ENCODE measurements around the gene CCDC63. TPM values are rescaled to one million over a fixed set of nuclear protein-coding genes. Genes with fewer than 3 reads are reported as not detected.
"Not testable (repeated sequence)": the region's sequence is repeated elsewhere in the genome, so short reads cannot be mapped to it uniquely, and the experiment has no call there.

CCDC63 gene
- total RNA-seq, 2 donors from 2014 or later, result 0.95 to 3.1 TPM

DNA sequence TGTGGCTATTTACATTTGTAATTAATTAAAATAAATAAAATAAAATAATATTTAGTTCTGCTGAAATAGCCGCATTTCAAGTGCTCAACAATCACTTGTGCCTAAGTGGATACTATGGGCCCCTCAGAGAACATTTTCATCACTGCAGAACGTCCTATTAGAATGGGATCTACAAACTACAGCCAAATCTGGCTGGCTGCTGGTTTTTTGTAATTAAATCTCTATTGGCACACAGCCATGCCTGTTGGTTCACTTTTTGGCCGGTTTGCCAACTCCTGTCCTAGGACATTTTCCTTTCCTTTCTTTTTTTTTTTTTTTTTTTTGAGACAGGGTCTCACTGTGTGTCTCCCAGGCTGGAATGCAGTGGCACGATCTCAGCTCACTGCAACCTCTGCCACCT is 9.8 kb downstream of the CCDC63 start:
- Mint-ChIP-seq H3K36me3 (ENCODE audit: low read depth) (peaks cover 2% of the 10 kb centered on the region), H3K4me3 (no peak overlapping the region), H3K4me1 (peaks cover 13% of the 10 kb centered on the region), H3K27me3 (ENCODE audit: insufficient read depth) (peaks cover 2% of the 10 kb centered on the region), H3K9me3 (peaks cover 20% of the 10 kb centered on the region), H3K27ac (no peak overlapping the region)
- no peak for DNase-seq
- Histone ChIP-seq H3K4me1 (ENCODE audit: control insufficient read depth, insufficient read depth, low read length) (peaks cover 3% of the 10 kb centered on the region), H3K9ac (ENCODE audit: extremely low read depth, low read length, poor library complexity, severe bottlenecking) (no peak overlapping the region), H3K4me3 (ENCODE audit: low read length) (no peak overlapping the region), H3K9me3 (ENCODE audit: control insufficient read depth, low read length) (no peaks in the 10 kb centered on the region), H3K27me3 (ENCODE audit: control insufficient read depth, insufficient read depth, low read length, poor library complexity, severe bottlenecking) (no peaks in the 10 kb centered on the region), H3K36me3 (ENCODE audit: control insufficient read depth, insufficient read depth, low read length) (no peaks in the 10 kb centered on the region), H3K27ac (ENCODE audit: low read depth, low read length) (no peak overlapping the region)
- TF ChIP-seq, protein P1, sequence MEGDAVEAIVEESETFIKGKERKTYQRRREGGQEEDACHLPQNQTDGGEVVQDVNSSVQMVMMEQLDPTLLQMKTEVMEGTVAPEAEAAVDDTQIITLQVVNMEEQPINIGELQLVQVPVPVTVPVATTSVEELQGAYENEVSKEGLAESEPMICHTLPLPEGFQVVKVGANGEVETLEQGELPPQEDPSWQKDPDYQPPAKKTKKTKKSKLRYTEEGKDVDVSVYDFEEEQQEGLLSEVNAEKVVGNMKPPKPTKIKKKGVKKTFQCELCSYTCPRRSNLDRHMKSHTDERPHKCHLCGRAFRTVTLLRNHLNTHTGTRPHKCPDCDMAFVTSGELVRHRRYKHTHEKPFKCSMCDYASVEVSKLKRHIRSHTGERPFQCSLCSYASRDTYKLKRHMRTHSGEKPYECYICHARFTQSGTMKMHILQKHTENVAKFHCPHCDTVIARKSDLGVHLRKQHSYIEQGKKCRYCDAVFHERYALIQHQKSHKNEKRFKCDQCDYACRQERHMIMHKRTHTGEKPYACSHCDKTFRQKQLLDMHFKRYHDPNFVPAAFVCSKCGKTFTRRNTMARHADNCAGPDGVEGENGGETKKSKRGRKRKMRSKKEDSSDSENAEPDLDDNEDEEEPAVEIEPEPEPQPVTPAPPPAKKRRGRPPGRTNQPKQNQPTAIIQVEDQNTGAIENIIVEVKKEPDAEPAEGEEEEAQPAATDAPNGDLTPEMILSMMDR (conservative IDR thresholded peaks at IDR 0.05), result no peak
- WGBS, 2 experiments (ENCODE audit: insufficient coverage in 1 of 2, insufficient read length in 1 of 2), result 95 to 96% methylated on average over 3 to 4 of the region's 4 CpGs

DNA sequence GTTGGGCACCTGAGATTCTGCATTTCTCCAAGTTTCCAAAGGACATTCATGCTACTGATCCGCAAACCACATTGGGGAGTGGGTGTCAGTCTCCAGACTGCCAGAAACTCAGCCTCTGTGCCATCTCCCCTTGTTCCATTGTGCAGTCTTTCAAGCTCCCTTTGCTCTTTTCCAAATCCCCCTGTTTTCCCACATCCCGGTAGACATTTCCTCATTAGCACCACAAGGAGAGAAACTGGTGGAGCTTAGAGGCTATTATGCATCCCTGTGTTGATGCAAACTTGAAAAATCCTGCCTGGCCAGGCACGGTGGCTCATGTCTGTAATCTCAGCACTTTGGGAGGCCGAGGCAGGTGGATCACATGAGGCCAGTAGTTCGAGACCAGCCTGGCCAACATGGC is 10.7 kb downstream of the CCDC63 start:
- H3K4me1 ChIP-seq (ENCODE audit: control insufficient read depth, insufficient read depth, low read length), result peaks cover 3% of the 10 kb centered on the region
- DNase-seq, result peak; percentile 61
- no peak overlapping the region for H3K4me3 Mint-ChIP-seq
- no peaks in the 10 kb centered on the region for H3K36me3 ChIP-seq (ENCODE audit: control insufficient read depth, insufficient read depth, low read length)
- no peaks in the 10 kb centered on the region for H3K27me3 ChIP-seq (ENCODE audit: control insufficient read depth, insufficient read depth, low read length, poor library complexity, severe bottlenecking)
- H3K27ac ChIP-seq (ENCODE audit: low read depth, low read length), result no peak overlapping the region
- H3K27me3 Mint-ChIP-seq (ENCODE audit: insufficient read depth), result no peaks in the 10 kb centered on the region
- peaks cover 17% of the 10 kb centered on the region for H3K4me1 Mint-ChIP-seq
- H3K9me3 Mint-ChIP-seq, result peaks cover 20% of the 10 kb centered on the region
- H3K27ac Mint-ChIP-seq, result peak overlapping the region; percentile 53
- no peak overlapping the region for H3K4me3 ChIP-seq (ENCODE audit: low read length)
- H3K9ac ChIP-seq (ENCODE audit: extremely low read depth, low read length, poor library complexity, severe bottlenecking), result no peak overlapping the region
- no peaks in the 10 kb centered on the region for H3K9me3 ChIP-seq (ENCODE audit: control insufficient read depth, low read length)
- H3K36me3 Mint-ChIP-seq (ENCODE audit: low read depth), result peaks cover 2% of the 10 kb centered on the region
- 69 to 76% methylated on average over 5 of the region's 5 CpGs for WGBS, 2 experiments (ENCODE audit: insufficient coverage in 1 of 2, insufficient read length in 1 of 2)
- TF ChIP-seq, protein P1 (conservative IDR thresholded peaks at IDR 0.05), result no peak

DNA sequence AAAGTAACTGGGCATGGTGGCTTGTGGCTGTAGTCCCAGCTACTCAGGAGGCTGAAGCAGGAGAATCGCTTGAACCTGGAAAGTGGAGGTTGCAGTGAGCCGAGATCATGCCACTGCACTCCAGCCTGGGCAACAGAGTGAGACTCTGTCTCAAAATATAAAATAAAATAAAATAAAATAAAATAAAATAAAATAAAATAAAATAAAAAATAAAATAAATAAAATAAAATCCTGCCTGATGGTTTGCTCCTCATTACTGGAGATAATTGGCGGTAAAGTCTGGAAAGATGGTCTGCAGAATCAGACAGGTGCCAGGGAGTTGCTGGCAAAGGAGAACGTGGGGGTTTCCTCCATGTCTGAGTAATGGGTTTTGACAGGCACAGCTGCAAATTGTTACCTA is 11.2 kb downstream of the CCDC63 start:
- H3K9ac ChIP-seq (ENCODE audit: extremely low read depth, low read length, poor library complexity, severe bottlenecking); H3K4me3 Mint-ChIP-seq; H3K4me3 ChIP-seq (ENCODE audit: low read length); H3K27me3 Mint-ChIP-seq (ENCODE audit: insufficient read depth); DNase-seq; H3K36me3 Mint-ChIP-seq (ENCODE audit: low read depth); H3K9me3 ChIP-seq (ENCODE audit: control insufficient read depth, low read length); H3K4me1 ChIP-seq (ENCODE audit: control insufficient read depth, insufficient read depth, low read length); H3K27me3 ChIP-seq (ENCODE audit: control insufficient read depth, insufficient read depth, low read length, poor library complexity, severe bottlenecking); H3K27ac Mint-ChIP-seq; H3K27ac ChIP-seq (ENCODE audit: low read depth, low read length); H3K36me3 ChIP-seq (ENCODE audit: control insufficient read depth, insufficient read depth, low read length): not testable (repeated sequence)
- peaks cover 20% of the 10 kb centered on the region for H3K9me3 Mint-ChIP-seq
- peaks cover 17% of the 10 kb centered on the region for H3K4me1 Mint-ChIP-seq
- 90 to 91% methylated on average over 2 to 4 of the region's 4 CpGs for WGBS, 2 experiments (ENCODE audit: insufficient coverage in 1 of 2, insufficient read length in 1 of 2)

DNA sequence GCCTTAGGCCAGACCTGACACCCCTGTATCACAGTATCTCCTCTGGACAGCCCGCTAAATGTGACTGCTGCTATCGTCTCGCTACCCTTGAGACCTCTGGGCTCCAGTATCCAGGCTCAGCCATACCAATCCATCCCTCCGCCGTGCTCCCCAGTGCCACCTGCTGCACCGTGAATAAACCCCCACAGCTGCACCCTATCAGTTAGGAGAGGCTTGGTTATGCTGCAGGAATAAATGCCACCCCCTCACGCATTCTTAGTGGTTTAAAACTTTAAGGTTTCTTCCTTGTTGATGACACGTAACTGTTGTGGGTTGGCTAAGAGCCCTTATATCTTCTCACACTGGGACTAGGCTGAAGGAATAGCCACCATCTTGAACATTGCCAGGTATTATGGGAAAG is 12.1 kb downstream of the CCDC63 start:
- no peak overlapping the region for H3K27ac ChIP-seq (ENCODE audit: low read depth, low read length)
- no peaks in the 10 kb centered on the region for H3K9me3 ChIP-seq (ENCODE audit: control insufficient read depth, low read length)
- Mint-ChIP-seq H3K36me3 (ENCODE audit: low read depth) (peaks cover 2% of the 10 kb centered on the region), H3K9me3 (peaks cover 20% of the 10 kb centered on the region), H3K27me3 (ENCODE audit: insufficient read depth) (no peaks in the 10 kb centered on the region), H3K4me1 (peaks cover 17% of the 10 kb centered on the region), H3K4me3 (no peak overlapping the region), H3K27ac (no peak overlapping the region)
- H3K27me3 ChIP-seq (ENCODE audit: control insufficient read depth, insufficient read depth, low read length, poor library complexity, severe bottlenecking), result no peaks in the 10 kb centered on the region
- H3K4me1 ChIP-seq (ENCODE audit: control insufficient read depth, insufficient read depth, low read length), result peaks cover 3% of the 10 kb centered on the region
- TF ChIP-seq, protein P1 (conservative IDR thresholded peaks at IDR 0.05), result no peak
- H3K9ac ChIP-seq (ENCODE audit: extremely low read depth, low read length, poor library complexity, severe bottlenecking), result no peak overlapping the region
- peak; percentile 59 for DNase-seq
- WGBS, 2 experiments (ENCODE audit: insufficient coverage in 1 of 2, insufficient read length in 1 of 2), result 91% methylated on average over 8 of the region's 8 CpGs
- H3K36me3 ChIP-seq (ENCODE audit: control insufficient read depth, insufficient read depth, low read length), result no peaks in the 10 kb centered on the region
- no peak overlapping the region for H3K4me3 ChIP-seq (ENCODE audit: low read length)
